ENCODE data around the gene ETS1. TPM values are rescaled to one million over a fixed set of nuclear protein-coding genes. Genes with fewer than 3 reads are reported as not detected.

ETS1 gene
- total RNA-seq, 1 experiment from 2014 or later: 29.9 TPM

DNA sequence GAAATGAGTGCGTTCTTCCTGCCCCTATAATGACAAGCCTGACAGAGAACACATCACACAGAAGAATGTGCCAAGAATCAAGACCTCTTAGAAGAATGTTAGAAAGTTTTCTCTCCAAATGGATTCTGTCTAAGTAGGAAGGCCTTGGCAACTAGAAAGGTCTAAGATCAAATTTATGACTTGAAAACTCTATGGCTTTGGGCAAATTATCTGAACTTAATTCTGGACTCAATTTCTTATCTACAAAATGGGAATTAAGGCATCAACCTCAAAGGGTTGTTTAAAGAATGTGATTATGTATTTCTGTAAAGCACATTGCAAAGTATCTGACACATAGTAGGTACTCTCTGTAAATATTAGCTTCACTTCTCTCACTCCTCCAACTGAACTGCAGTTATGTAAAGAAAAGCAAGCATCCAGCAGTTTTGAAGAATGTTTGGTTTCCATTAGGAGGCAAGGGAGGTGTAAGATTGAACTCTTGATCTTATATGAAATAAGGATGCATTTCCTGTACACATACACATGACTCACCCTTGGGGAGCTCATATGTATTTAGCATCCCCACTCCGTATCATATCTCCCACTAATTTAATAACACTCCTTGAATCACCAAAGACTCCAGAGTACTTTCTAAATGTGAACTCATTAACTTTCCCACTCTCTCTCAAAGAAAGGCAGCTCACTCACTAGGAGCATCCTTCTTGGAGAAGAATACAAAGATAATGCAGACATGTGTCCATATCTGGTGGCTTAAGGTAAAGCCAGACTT lies 77.6 kb downstream of the ETS1 start:
- no peak overlapping the region for H2BK5ac ChIP-seq (ENCODE audit: insufficient read length, low read length)
- DNase-seq: no peak
- no peak overlapping the region for H2AK5ac ChIP-seq (ENCODE audit: insufficient read length, low read length)
- Mint-ChIP-seq H3K9me3 (no peaks in the 10 kb centered on the region), H3K27me3 (ENCODE audit: low read depth) (no peaks in the 10 kb centered on the region), H3K4me3 (no peak overlapping the region), H3K4me1 (peaks cover 24 to 28% of the 10 kb centered on the region in 2 experiments), H3K36me3 (ENCODE audit: insufficient read depth in 1 of 3, low read depth in 3 of 3) (no peaks in the 10 kb centered on the region), H3K27ac (no peak overlapping the region)
- no peak overlapping the region for H3K27ac ChIP-seq (ENCODE audit: insufficient read length, low read depth, low read length)
- no peaks in the 10 kb centered on the region for H4K20me1 ChIP-seq (ENCODE audit: control insufficient read depth, insufficient read depth, insufficient read length)
- H3K9ac ChIP-seq (ENCODE audit: extremely low read depth, insufficient read length, low read length): no peak overlapping the region
- H2BK20ac ChIP-seq (ENCODE audit: low read depth, low read length, poor library complexity, severe bottlenecking): no peak overlapping the region
- H4K91ac ChIP-seq (ENCODE audit: insufficient read length, low read depth, low read length): no peak overlapping the region
- no peak overlapping the region for H4K8ac ChIP-seq (replicated peaks; ENCODE audit: insufficient read length, low read depth, low read length)
- H2BK120ac ChIP-seq (ENCODE audit: low read depth, low read length, poor library complexity, severe bottlenecking): no peak overlapping the region
- H3K27me3 ChIP-seq (ENCODE audit: insufficient read depth, low read length): no peaks in the 10 kb centered on the region
- no peak overlapping the region for H4K5ac ChIP-seq (ENCODE audit: insufficient read length, low read depth, low read length)
- no peaks in the 10 kb centered on the region for H3K9me3 ChIP-seq (ENCODE audit: control insufficient read depth, low read depth, low read length)
- no peak overlapping the region for H2AFZ ChIP-seq (ENCODE audit: low read length)
- H3T11ph ChIP-seq (ENCODE audit: low read length): no peak overlapping the region
- H2BK12ac ChIP-seq (ENCODE audit: insufficient read length, low read depth, low read length): no peak overlapping the region
- H3K4me2 ChIP-seq (ENCODE audit: insufficient read depth, insufficient read length, low read length): no peak overlapping the region
- TF ChIP-seq CTCF (conservative IDR thresholded peaks at IDR 0.05): no peak
- no peak overlapping the region for H3K18ac ChIP-seq (ENCODE audit: insufficient read length, low read depth, low read length)
- peaks cover 6% of the 10 kb centered on the region; the same call in 1 of the 2 replicates for H3K4me1 ChIP-seq (ENCODE audit: insufficient read depth, low read length)
- WGBS (ENCODE audit: extremely low coverage, insufficient read length, low lambda C conversion rate): no CpG with 5 or more reads among the region's 2 CpGs
- H3K14ac ChIP-seq (ENCODE audit: insufficient read depth, low read length): no peak overlapping the region
- no peaks in the 10 kb centered on the region for H3K23me2 ChIP-seq (ENCODE audit: insufficient read length, low read depth, low read length, poor library complexity, severe bottlenecking)
- H2BK15ac ChIP-seq (ENCODE audit: low read depth, low read length): no peak overlapping the region
- H3K56ac ChIP-seq (ENCODE audit: insufficient read length, low read depth, low read length): no peak overlapping the region
- H3K4ac ChIP-seq (ENCODE audit: low read depth, low read length): no peak overlapping the region
- H3K23ac ChIP-seq (ENCODE audit: insufficient read length, low read depth, low read length): no peak overlapping the region
- no peaks in the 10 kb centered on the region for H3K79me1 ChIP-seq (ENCODE audit: insufficient read depth, low read depth, low read length, poor library complexity, severe bottlenecking)
- H3K79me2 ChIP-seq (ENCODE audit: insufficient read depth, low read length): no peaks in the 10 kb centered on the region

Data from H9 (cell line).